Fibroblast of the aortic adventitia (primary cell): Measurements from ENCODE around the gene CCNY. TPM values are rescaled to one million over a fixed set of nuclear protein-coding genes. Genes with fewer than 3 reads are reported as not detected.

Experiments used
- DNase-seq: peaks from one replicate; pipeline ENCODE4 v3.0.0-alpha.2; 2010; ENCODE audit warnings: low read depth
- H3K4me3 ChIP-seq: 2 replicates; pipeline ENCODE4 v1.5.1; 2011; ENCODE audit warnings: low read depth, mild to moderate bottlenecking, control low read depth, low read length, moderate library complexity
- total RNA-seq: library from RNA; depleted of rRNA; stranded (reverse); fragments of >200 nt; gene quantifications from 2 replicates; pipeline ENCODE4 v1.2.3, GENCODE V29; 2012; ENCODE audit warnings: low replicate concordance
- TF ChIP-seq, protein P1 (sequence below): IDR thresholded peaks from 2 replicates; pipeline ENCODE4 v1.5.1; 2011; ENCODE audit warnings: mild to moderate bottlenecking, low read length, control low read depth, inconsistent platforms; ENCODE audit not compliant: insufficient read depth

Gene CCNY
- total RNA-seq, 1 donor = 55.4 TPM

- TF ChIP-seq, protein P1, sequence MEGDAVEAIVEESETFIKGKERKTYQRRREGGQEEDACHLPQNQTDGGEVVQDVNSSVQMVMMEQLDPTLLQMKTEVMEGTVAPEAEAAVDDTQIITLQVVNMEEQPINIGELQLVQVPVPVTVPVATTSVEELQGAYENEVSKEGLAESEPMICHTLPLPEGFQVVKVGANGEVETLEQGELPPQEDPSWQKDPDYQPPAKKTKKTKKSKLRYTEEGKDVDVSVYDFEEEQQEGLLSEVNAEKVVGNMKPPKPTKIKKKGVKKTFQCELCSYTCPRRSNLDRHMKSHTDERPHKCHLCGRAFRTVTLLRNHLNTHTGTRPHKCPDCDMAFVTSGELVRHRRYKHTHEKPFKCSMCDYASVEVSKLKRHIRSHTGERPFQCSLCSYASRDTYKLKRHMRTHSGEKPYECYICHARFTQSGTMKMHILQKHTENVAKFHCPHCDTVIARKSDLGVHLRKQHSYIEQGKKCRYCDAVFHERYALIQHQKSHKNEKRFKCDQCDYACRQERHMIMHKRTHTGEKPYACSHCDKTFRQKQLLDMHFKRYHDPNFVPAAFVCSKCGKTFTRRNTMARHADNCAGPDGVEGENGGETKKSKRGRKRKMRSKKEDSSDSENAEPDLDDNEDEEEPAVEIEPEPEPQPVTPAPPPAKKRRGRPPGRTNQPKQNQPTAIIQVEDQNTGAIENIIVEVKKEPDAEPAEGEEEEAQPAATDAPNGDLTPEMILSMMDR = no peak
- DNase-seq = no peak
- H3K4me3 ChIP-seq = no peak overlapping the region
Observed at GRCh38 chr10:35442028-35442427, 105.7 kb downstream of the CCNY start.

GRCh38 chr10:35442592-35442991 is 106.3 kb downstream of the CCNY start:
- TF ChIP-seq, protein P1 = no peak
- DNase-seq = no peak
- H3K4me3 ChIP-seq = no peak overlapping the region

- H3K4me3 ChIP-seq = no peak overlapping the region
- DNase-seq = no peak
- TF ChIP-seq, protein P1 = no peak
Observed at GRCh38 chr10:35443858-35444257, 107.5 kb downstream of the CCNY start.

GRCh38 chr10:35445150-35445884 is 109.0 kb downstream of the CCNY start:
- TF ChIP-seq, protein P1 = no peak
- H3K4me3 ChIP-seq = no peak overlapping the region
- DNase-seq = no peak

DNA sequence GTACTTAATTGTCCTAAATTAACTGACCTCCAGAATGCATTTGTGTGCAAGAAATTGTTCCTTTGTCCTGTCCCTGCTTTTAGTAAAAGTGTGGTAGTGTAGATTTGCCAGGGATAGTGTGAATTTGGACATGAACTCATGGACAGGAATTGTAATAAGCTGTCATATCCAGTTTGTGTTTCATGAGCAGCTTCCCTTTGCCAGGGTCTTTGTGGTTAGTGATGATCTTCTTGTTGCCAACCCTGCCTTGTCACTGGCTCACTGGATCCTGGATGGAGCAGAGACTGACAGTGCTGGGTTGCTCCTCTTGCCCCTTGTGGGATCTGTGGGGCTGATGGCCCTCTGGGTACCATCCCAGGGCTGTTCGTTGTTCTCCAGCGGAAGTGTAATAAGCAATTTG is 110.1 kb downstream of the CCNY start:
- TF ChIP-seq, protein P1 = no peak
- no peak overlapping the region for H3K4me3 ChIP-seq
- peak; percentile 27 for DNase-seq

GRCh38 chr10:35447693-35448407 is 111.5 kb downstream of the CCNY start:
- TF ChIP-seq, protein P1 = no peak
- H3K4me3 ChIP-seq = peak overlapping the region; percentile 3
- DNase-seq = peak; percentile 94
